NCI-H1436 treated with DMSO at 0.1 percent for 48 hours (cell line): ENCODE measurements around the gene SV2A.
"Not testable (repeated sequence)": the region's sequence is repeated elsewhere in the genome, so short reads cannot be mapped to it uniquely, and the experiment has no call there.

Experiments used
- DNase-seq: peaks from one replicate; lab custom pipeline; 2025; lab: John Stamatoyannopoulos, UW

Gene SV2A

GRCh38 chr1:149917571-149918144 is at the start of gene SV2A:
SV2A (minus strand) TSS chr1:149917844; CDS start chr1:149913840, 4,004 bp downstream.
- DNase-seq, result peak; percentile 12

GRCh38 chr1:149967041-149967440 is 49.4 kb upstream of the SV2A start:
- DNase-seq, result no peak

GRCh38 chr1:149966405-149966804 is 48.8 kb upstream of the SV2A start:
- DNase-seq, result no peak

- DNase-seq, result no peak
Observed at GRCh38 chr1:149965440-149965839, 47.8 kb upstream of the SV2A start.

GRCh38 chr1:149963358-149963757 is 45.7 kb upstream of the SV2A start:
- no peak for DNase-seq

- DNase-seq, result no peak
Observed at GRCh38 chr1:149962736-149963135, 45.1 kb upstream of the SV2A start.

GRCh38 chr1:149962039-149962647 is 44.5 kb upstream of the SV2A start:
- no peak for DNase-seq

GRCh38 chr1:149957548-149957947 is 39.9 kb upstream of the SV2A start:
- DNase-seq, result not testable (repeated sequence)

GRCh38 chr1:149949911-149950310 is 32.3 kb upstream of the SV2A start:
- DNase-seq, result no peak

GRCh38 chr1:149945206-149945605 is 27.6 kb upstream of the SV2A start:
- no peak for DNase-seq

- DNase-seq, result no peak
Observed at GRCh38 chr1:149942885-149943284, 25.2 kb upstream of the SV2A start.

- DNase-seq, result no peak
Observed at GRCh38 chr1:149942207-149942606, 24.6 kb upstream of the SV2A start.

GRCh38 chr1:149940427-149940826 is 22.8 kb upstream of the SV2A start:
- no peak for DNase-seq

GRCh38 chr1:149938668-149939003 is 21.0 kb upstream of the SV2A start:
- DNase-seq, result not testable (repeated sequence)

- DNase-seq, result no peak
Observed at GRCh38 chr1:149937759-149938158, 20.1 kb upstream of the SV2A start.

GRCh38 chr1:149936992-149937705 is 19.5 kb upstream of the SV2A start:
- DNase-seq, result peak; percentile 41

GRCh38 chr1:149936170-149936991 is 18.7 kb upstream of the SV2A start, which contains the start of gene MTMR11:
MTMR11 (minus strand) TSS chr1:149936879; CDS start chr1:149936647, 232 bp downstream.
- DNase-seq, result no peak

- DNase-seq, result no peak
Observed at GRCh38 chr1:149934356-149934755, 16.7 kb upstream of the SV2A start.

GRCh38 chr1:149933208-149933607 is 15.6 kb upstream of the SV2A start:
- DNase-seq, result no peak

- DNase-seq, result no peak
Observed at GRCh38 chr1:149932474-149932873, 14.8 kb upstream of the SV2A start.

GRCh38 chr1:149931212-149931790 is 13.7 kb upstream of the SV2A start:
- DNase-seq, result no peak

GRCh38 chr1:149929856-149930255 is 12.2 kb upstream of the SV2A start:
- no peak for DNase-seq
